ENCODE measurements around the gene GMPR.

GRCh38 chr6:16277101-16277981 is 39.0 kb downstream of the GMPR start:
- TF ChIP-seq, protein P1, sequence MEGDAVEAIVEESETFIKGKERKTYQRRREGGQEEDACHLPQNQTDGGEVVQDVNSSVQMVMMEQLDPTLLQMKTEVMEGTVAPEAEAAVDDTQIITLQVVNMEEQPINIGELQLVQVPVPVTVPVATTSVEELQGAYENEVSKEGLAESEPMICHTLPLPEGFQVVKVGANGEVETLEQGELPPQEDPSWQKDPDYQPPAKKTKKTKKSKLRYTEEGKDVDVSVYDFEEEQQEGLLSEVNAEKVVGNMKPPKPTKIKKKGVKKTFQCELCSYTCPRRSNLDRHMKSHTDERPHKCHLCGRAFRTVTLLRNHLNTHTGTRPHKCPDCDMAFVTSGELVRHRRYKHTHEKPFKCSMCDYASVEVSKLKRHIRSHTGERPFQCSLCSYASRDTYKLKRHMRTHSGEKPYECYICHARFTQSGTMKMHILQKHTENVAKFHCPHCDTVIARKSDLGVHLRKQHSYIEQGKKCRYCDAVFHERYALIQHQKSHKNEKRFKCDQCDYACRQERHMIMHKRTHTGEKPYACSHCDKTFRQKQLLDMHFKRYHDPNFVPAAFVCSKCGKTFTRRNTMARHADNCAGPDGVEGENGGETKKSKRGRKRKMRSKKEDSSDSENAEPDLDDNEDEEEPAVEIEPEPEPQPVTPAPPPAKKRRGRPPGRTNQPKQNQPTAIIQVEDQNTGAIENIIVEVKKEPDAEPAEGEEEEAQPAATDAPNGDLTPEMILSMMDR (IDR thresholded peaks at IDR 0.05): peak in 1 of 5 experiments; percentile 27
- TF ChIP-seq EP300 (IDR thresholded peaks at IDR 0.05) (peak in 1 of 2 donors; percentile 49), POLR2A (IDR thresholded peaks at IDR 0.05) (no peak)
